HG02759 (cell line): ENCODE results near the gene APOA5.
"Not testable (repeated sequence)": the region's sequence is repeated elsewhere in the genome, so short reads cannot be mapped to it uniquely, and the experiment has no call there.

Experiments
- ATAC-seq: cut with Tn5 transposase; IDR thresholded peaks from one replicate; pipeline ENCODE4 v1.9.1; 2021; ENCODE audit warnings: mild to moderate bottlenecking, moderate library complexity; ENCODE audit not compliant: unreplicated experiment

The APOA5 gene

DNA sequence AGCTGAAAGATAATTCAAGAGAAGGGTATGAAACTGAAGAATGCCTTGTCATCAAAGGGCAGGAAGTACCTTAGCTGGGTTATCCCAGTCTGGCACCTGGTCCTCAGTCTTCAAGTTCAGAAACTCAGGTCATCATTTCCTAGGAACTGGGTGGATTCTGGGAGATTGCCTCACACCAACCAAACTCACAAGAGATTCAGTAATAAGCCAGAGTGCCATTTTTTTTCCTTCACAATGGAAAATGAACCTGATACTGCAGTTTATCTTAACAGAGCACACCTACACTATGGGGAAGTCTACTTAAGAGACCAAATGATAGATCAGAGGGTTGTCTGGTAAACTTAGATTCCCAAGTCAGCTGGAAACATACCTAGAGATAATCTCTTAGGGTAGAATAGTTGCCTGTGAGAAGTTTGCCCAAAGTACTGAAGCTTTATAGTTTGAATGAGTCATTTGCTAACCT is 15.1 kb downstream of the APOA5 start:
- ATAC-seq, result no peak

DNA sequence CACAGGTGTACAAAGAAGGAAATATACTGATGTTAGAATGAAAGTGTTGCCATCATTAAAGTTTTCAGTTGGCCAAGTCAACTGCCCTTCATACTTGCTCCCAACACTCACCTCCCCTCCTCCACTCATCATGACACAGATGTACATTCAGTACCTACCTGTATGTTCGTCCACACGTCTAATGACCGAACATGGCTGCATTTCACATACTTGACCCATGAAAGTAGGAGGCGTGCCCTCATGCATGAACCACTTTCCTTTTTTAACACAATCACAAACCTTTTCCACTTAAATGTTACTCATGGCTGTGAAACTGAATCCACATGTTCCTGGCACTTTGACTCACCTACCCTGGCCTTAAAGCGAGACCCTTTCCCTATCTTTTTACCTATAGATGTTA is 15.7 kb downstream of the APOA5 start:
- ATAC-seq, result no peak

DNA sequence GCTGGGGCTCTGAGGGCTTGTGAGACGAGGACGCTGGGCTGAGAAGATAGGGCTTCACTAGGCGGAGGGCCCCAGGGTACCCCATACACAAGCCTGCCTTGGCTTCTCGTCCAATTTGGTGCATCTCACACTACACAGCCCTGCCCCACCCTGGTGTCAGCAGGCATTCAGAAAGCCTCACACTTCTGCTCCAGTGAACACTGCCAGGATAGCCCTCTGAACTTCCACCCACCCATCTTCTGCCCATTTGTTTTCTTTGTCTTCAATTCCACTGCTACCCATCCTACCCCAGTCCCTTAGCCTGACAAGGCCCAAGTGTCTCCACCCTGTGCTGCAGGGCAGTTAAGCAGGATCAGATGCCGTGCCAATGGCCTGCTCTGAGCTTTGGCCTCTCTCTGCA is 17.0 kb downstream of the APOA5 start:
- ATAC-seq, result no peak

DNA sequence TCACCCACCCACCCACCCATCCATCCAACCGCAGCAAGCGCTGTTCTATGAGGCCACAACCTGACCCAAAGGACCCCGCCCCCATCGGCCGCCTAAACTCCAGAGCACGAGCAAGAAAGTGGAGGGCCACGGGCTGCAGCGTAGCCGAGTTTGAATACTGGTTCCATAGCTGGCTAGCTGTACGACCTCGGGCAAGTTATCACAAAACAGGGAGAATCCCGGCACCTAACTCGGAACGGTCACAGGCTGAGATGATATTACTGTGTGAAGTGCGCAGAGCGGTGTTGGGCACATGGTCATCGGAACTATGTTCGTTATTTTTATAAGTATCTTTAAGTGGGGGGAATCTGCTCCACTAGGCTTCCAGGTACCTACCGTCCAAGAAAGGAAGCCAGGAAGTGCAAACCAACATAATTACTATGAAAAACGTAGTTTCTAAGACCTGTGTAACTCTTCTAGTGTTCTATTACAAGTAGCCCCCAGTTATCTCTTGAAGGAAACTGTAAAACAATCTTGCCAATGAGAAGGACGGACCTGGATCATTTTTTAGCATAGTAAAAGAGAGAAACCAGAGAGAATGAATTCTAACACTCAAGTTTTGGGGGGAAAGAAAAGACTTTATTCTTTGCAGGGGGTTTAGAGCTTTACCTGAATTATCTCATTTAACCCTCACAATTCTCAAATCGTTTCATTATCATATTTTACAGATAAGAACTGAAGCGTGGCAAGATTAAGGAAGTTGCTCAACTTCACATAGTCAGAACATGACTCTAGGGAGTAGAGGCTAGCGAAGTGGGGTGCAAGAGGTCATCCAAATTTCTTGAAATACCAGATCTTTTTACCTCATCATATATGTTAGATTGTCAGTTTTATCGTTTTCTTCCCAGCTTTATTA is 18.2 kb downstream of the APOA5 start:
- peak; percentile 47 for ATAC-seq

DNA sequence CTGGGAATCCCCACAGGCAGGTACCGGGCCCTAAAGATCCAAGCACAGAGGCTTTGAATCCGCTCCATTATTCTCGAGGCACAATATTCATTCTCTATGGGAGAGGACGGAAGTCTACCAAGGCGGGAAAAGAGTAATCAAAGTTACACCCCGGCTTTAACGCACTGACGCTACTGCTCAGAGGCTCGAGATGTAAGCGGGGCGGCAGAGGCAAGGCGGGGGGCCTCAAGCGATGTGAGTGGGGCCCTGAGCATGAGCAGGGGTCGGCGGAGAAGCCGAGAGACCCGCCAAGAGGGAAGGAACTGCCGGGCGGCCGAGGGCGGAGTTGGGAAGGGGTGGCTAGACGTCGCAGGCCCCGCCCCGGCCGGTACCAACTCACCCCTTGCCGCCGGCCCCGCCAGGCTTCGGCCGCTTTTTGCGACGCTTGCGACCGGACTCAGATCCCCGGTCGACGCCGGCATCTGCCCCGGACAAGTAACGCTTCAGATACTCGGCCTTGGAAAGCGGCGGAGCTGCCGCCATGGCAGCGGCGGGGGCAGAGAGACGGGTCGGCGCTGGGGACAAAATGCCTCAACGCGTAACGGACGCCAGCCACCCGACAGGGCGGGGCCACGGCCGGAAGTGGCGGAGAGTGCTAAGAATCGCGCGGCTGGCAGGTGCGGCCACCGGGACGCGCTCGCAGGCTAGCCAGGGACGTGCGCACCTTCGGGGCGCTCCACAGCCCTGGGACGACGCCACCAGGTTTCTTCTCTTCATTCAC is 19.1 kb downstream of the APOA5 start, which contains the start of gene BUD13:
Gene BUD13, minus strand, starts transcription at position 545 of the 760 bp plus-strand sequence. Its CDS starts 23 bp downstream, at position 522.
- peak; percentile 91 for ATAC-seq

DNA sequence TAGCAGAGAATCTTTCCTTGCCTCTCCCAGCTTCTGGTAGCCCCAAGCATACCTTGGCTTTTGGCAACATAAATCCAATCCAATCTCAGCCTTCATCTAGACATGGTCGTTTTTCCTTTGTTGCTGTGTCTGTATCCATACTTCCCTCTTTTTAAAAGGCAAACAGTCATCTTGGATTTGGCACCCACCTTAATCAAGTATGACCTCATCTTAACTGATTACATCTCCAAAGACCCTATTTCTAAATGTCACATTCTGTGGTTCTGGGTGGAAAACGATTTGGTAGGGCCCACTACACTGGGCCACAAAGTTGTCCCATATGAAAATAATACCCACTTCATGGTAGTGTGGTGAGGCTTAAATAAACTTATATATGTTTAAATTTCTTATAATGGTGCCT is 19.7 kb downstream of the APOA5 start:
- ATAC-seq, result no peak

DNA sequence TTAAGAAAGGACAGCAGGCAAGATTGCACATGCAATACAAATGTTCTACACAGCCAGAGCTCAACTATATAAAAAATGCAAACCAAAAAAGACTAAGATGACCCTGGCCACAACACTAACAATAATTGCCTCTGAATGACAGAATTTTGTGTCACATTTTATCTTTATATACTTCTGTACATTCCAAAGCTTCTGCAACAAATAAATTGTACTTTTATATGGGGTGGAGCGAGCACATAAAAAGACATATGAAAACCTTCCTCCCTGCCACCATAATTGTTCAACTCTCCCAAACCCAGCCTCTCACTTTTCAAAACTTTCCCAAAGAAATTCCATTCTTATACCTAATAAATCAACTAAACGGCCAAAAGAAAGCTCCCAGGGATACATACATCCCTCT is 29.5 kb downstream of the APOA5 start:
- no peak for ATAC-seq

DNA sequence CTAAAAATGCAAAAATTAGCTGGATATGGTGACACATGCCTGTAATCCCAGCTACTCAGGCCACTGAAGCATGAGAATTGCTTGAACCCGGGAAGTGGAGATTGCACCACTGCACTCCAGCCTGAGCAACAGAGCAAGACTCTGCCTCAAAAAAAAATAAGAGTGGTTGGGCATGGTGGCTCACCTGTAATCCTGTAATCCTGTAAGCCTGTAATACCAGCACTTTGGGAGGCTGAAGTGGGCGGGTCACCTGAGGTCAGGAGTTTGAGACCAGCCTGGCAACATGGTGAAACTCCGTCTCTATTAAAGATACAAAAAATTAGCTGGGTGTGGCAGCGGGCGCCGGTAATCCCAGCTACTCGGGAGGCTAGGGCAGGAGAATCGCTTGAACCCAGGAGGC is 35.6 kb downstream of the APOA5 start:
- ATAC-seq, result not testable (repeated sequence)

DNA sequence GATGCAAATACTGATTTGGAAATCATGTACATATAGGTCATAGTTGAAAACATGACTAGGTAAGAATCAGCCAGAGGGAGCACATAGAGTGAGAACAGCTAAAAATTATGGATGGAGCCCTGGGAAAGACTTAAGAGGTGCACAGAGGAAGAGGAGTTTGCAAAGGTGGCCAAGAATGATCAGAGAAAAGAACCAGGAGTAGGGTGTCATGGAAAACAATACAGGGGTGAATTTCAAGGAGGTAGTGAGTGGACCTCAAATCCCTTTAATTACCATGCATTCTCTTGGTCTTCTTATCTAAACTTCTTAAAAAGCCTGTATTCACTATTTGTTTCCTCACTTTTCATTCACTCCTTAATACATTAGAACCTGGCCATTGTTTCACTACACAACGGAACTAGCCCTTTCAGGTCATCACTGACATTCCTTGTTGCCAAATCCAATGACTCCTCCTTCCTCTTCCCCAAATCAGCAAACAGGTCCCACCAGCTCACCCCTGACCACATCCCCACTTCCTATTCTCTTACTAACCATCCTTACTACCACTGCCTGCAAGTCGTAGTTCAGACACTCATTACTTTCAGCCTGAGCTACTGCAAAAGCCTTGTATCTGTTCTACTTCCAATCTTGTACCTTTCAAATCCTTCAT is 41.5 kb downstream of the APOA5 start:
- no peak for ATAC-seq

DNA sequence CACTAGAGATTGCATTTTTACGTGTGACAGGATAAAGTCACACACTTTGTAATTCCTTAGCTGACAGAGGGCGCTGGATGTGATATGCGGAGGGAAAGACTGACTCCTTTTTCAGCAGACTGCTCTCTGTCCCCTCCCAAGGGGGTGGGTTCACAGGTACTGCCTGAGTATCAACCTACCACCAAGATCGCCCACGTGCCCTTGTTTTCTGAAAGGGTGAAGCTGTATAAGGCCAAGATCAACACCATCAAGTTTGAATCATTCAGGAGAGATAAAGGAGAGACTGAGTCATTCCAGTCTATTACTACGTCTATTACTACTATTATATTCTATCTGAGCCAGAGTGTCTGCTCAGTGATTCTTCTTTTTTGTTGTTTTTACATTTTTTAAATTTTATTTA is 49.6 kb downstream of the APOA5 start:
- no peak for ATAC-seq

DNA sequence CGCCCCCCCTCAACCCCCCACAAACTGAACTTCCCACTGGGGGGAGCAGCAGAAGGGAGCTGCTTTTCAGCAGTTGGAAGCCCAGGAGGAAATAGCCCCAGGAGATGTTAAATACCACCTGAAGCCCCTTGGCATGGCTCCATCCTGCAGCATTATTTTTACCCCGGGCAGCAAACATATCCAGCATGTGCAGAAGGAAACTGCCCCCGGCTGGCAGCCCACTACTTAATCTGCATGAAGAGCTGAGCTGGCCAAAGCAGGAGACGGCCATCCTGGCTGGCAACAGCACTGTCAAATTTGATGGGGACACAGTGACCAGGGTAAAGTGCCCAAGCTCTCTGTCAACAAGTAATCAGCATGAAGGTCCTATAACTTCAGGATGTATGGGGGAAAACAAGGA is 50.9 kb downstream of the APOA5 start:
- ATAC-seq, result no peak
